HepG2 (cell line): ENCODE results near the gene USP25. TPM values are rescaled to one million over a fixed set of nuclear protein-coding genes. Genes with fewer than 3 reads are reported as not detected.
A peak's percentile ranks its signal among the peaks of the same experiment; 100 is the strongest.

Experiments used
- ATAC-seq: fragments of 200-7000 bp; cut with Tn5 transposase; 3 replicates; pipeline ENCODE4 v1.9.1; 2020; ENCODE audit warnings: mild to moderate bottlenecking, moderate library complexity
- BruUV-seq: library from RNA; stranded (reverse); fragments of 400-500 nt; replicated peaks from 2 replicates; lab custom pipeline; 2021; lab: Mats Ljungman, UMichigan
- CTCF ChIA-PET: fragments of 300-600 bp; formaldehyde crosslinking; extraction: SDS; loops from one replicate; lab custom pipeline; 2021; ENCODE audit warnings: low total read pairs, inconsistent platforms, low intra/inter-chr PET ratio; lab: Yijun Ruan, JAX
- POLR2A ChIA-PET: fragments of 350-600 bp; sonication (Branson Sonifier 250); formaldehyde crosslinking; loops from one replicate; lab custom pipeline; 2020; ENCODE audit warnings: antibody characterized with exemption, inconsistent platforms; lab: Yijun Ruan, JAX
- DNase-seq: peaks from one replicate; pipeline ENCODE4 v3.0.0-alpha.2; 2015; ENCODE audit warnings: low spot score
- FAIRE-seq: peaks from 3 replicates; lab custom pipeline; 2011; peaks lifted over from hg19 to GRCh38; lab: Jason Lieb, UNC
- H2AFZ ChIP-seq: one replicate; pipeline ENCODE4 v1.6.1; 2011; ENCODE audit warnings: low read length, inconsistent platforms
- H3K27ac ChIP-seq: fragments of 300-600 bp; 3 replicates; pipeline ENCODE4 v1.8.0; 2011; ENCODE audit warnings: mixed run types, mild to moderate bottlenecking, mixed read lengths, low read length, inconsistent platforms; ENCODE audit not compliant: insufficient read depth; ENCODE audit errors: extremely low read length
- H3K27me3 ChIP-seq, 2 experiments: fragments of 200-600 bp in 1 of 2; 2 replicates in 1 of 2; 3 replicates in 1 of 2; pipeline versions ENCODE4 v1.6.0 to v1.8.0; 2011; ENCODE audit warnings: low read length in 2 of 2, mild to moderate bottlenecking in 2 of 2, moderate library complexity in 2 of 2, inconsistent platforms in 1 of 2; ENCODE audit not compliant: insufficient read depth in 2 of 2, control insufficient read depth in 1 of 2
- H3K36me3 ChIP-seq, 2 experiments: fragments of 200-600 bp in 1 of 2; replicated peaks in 1 of 2; 2 replicates in 1 of 2; 3 replicates in 1 of 2; pipeline versions ENCODE4 v1.5.1 to v1.8.0; 2011; ENCODE audit warnings: low read length in 2 of 2, inconsistent platforms in 1 of 2; ENCODE audit not compliant: insufficient read depth in 2 of 2, control insufficient read depth in 1 of 2
- H3K4me1 ChIP-seq: 2 replicates; pipeline ENCODE4 v1.5.1; 2012; ENCODE audit warnings: low read length, inconsistent platforms; ENCODE audit not compliant: insufficient read depth
- H3K4me2 ChIP-seq: 2 replicates; pipeline ENCODE4 v1.6.0; 2011; ENCODE audit warnings: low read depth, low read length, inconsistent platforms
- H3K4me3 ChIP-seq, 3 experiments: fragments of 200-600 bp in 1 of 3; sonication (generic), shearing (Covaris generic) in 1 of 3; replicated peaks in 1 of 3; 2 replicates each; pipeline ENCODE4 v1.5.1; 2011 to 2016; ENCODE audit warnings: low read length in 3 of 3, inconsistent platforms in 2 of 3, low read depth in 2 of 3, mild to moderate bottlenecking in 2 of 3, control low read depth in 1 of 3, mixed read lengths in 1 of 3; ENCODE audit not compliant: insufficient read depth in 1 of 3
- H3K79me2 ChIP-seq: one replicate; pipeline ENCODE4 v1.6.1; 2011; ENCODE audit warnings: low read length, inconsistent platforms; ENCODE audit not compliant: insufficient read depth
- H3K9ac ChIP-seq: 2 replicates; pipeline ENCODE4 v1.6.0; 2011; ENCODE audit warnings: mild to moderate bottlenecking, low read depth, low read length, inconsistent platforms; ENCODE audit not compliant: insufficient read depth
- H3K9me3 ChIP-seq: 2 replicates; pipeline ENCODE4 v1.5.1; 2012; ENCODE audit warnings: mild to moderate bottlenecking, low read length
- H4K20me1 ChIP-seq: 2 replicates; pipeline ENCODE4 v1.6.0; 2011; ENCODE audit warnings: inconsistent platforms, mild to moderate bottlenecking, low read length, moderate library complexity; ENCODE audit not compliant: insufficient read depth
- ELF4 ChIP-seq: sonication (generic); formaldehyde crosslinking; IDR thresholded peaks from 2 replicates; pipeline ENCODE4 v1.5.0; 2020; ENCODE audit warnings: missing genetic modification reagents, mild to moderate bottlenecking, moderate library complexity, borderline replicate concordance
- FOSL1 ChIP-seq: sonication (generic); formaldehyde crosslinking; IDR thresholded peaks from 2 replicates; pipeline ENCODE4 v1.9.0; 2021; ENCODE audit warnings: missing genetic modification reagents, borderline replicate concordance
- HNRNPL ChIP-seq: fragments of 200-400 bp; formaldehyde crosslinking; IDR thresholded peaks from 2 replicates; pipeline ENCODE4 v1.6.1; 2017; ENCODE audit warnings: mild to moderate bottlenecking, low read depth, low read length
- NFRKB ChIP-seq: fragments of 450-650 bp; IDR thresholded peaks from 2 replicates; pipeline ENCODE4 v1.6.1; 2017
- PHF21A ChIP-seq: sonication (generic); formaldehyde crosslinking; IDR thresholded peaks from 2 replicates; pipeline ENCODE4 v1.5.0; 2020; ENCODE audit warnings: mild to moderate bottlenecking, missing genetic modification reagents
- PREB ChIP-seq: sonication (generic); formaldehyde crosslinking; IDR thresholded peaks from 2 replicates; pipeline ENCODE4 v1.4.0; 2020; ENCODE audit warnings: missing genetic modification reagents
- SIX4 ChIP-seq: sonication (generic); formaldehyde crosslinking; IDR thresholded peaks from 2 replicates; pipeline ENCODE4 v1.4.0; 2020; ENCODE audit warnings: missing genetic modification reagents
- SMYD3 ChIP-seq: sonication (generic); formaldehyde crosslinking; IDR thresholded peaks from 2 replicates; pipeline ENCODE4 v1.8.1; 2023; ENCODE audit warnings: mild to moderate bottlenecking, missing genetic modification reagents
- SOX5 ChIP-seq: IDR thresholded peaks from 2 replicates; pipeline ENCODE4 v1.6.1; 2016; ENCODE audit warnings: borderline replicate concordance
- TAF15 ChIP-seq: fragments of 200-400 bp; formaldehyde crosslinking; IDR thresholded peaks from one replicate; pipeline ENCODE4 v1.6.1; 2018; ENCODE audit warnings: mild to moderate bottlenecking, low read depth, low read length; ENCODE audit not compliant: poor library complexity, severe bottlenecking
- ZNF10 ChIP-seq: sonication (generic); formaldehyde crosslinking; IDR thresholded peaks from 2 replicates; pipeline ENCODE4 v1.4.0; 2020; ENCODE audit warnings: mild to moderate bottlenecking, low read depth, missing genetic modification reagents, borderline replicate concordance
- ZNF101 ChIP-seq: sonication (generic); formaldehyde crosslinking; IDR thresholded peaks from 2 replicates; pipeline ENCODE4 v1.4.0; 2020; ENCODE audit warnings: mild to moderate bottlenecking, low read depth, missing genetic modification reagents, borderline replicate concordance
- ZNF446 ChIP-seq: sonication (generic); formaldehyde crosslinking; IDR thresholded peaks from 2 replicates; pipeline ENCODE4 v1.5.0; 2020; ENCODE audit warnings: mild to moderate bottlenecking, missing genetic modification reagents
- ZNF746 ChIP-seq: sonication (generic); formaldehyde crosslinking; IDR thresholded peaks from 2 replicates; pipeline ENCODE4 v1.8.0; 2022; ENCODE audit warnings: mild to moderate bottlenecking, missing genetic modification reagents
- ZNF749 ChIP-seq: sonication (generic); formaldehyde crosslinking; IDR thresholded peaks from 2 replicates; pipeline ENCODE4 v1.8.0; 2022; ENCODE audit warnings: mild to moderate bottlenecking, missing genetic modification reagents, moderate library complexity, borderline replicate concordance
- ZNF891 ChIP-seq: sonication (generic); formaldehyde crosslinking; IDR thresholded peaks from 2 replicates; pipeline ENCODE4 v1.5.0; 2020; ENCODE audit warnings: mild to moderate bottlenecking, missing genetic modification reagents
- WGBS: methylation state at CpG from one replicate; pipeline ENCODE4 v1.1.6; 2017; ENCODE audit warnings: low lambda C conversion rate; 5-methylcytosine and 5-hydroxymethylcytosine counted together
- in situ Hi-C: cut with HindIII; loops from 2 replicates; pipeline ENCODE4 v1.10.0; 2017; ENCODE audit warnings: low pct_unique_long_range_greater_than_20kb; ENCODE audit not compliant: extremely low pct_ligation_motif_present
- intact Hi-C: fragments of 100-400 bp; cut with micrococcal nuclease; formaldehyde crosslinking; loops from one replicate; pipeline ENCODE4 v1.10.0; 2022; ENCODE audit not compliant: unreplicated experiment
- polyA plus RNA-seq, 8 experiments: library from polyadenylated mRNA; depleted of rRNA in 3 of 8; stranded (reverse) in 7 of 8; unstranded in 1 of 8; fragments of >200 nt; fragmentation: Illumina TruSeq in 4 of 8; extraction: Trizol in 4 of 8; gene quantifications; 2 replicates each; pipeline versions ENCODE4 v1.2.1 to v1.2.3, GENCODE V29; 2011 to 2016; ENCODE audit warnings: low read depth in 4 of 8, missing spikeins in 1 of 8, mixed read lengths in 1 of 8; ENCODE audit not compliant: insufficient read depth in 1 of 8
- total RNA-seq, 5 experiments: library from RNA; depleted of rRNA; stranded (reverse); fragments of >200 nt; fragmentation: Illumina TruSeq; extraction: Trizol; gene quantifications; 2 replicates each; pipeline ENCODE4 v1.2.3, GENCODE V29; 2016; ENCODE audit warnings: low read depth in 1 of 5
- TF ChIP-seq, protein P1 (sequence below): sonication (generic); formaldehyde crosslinking; IDR thresholded peaks from 2 replicates; pipeline ENCODE4 v1.9.0; 2021; ENCODE audit warnings: missing genetic modification reagents, borderline replicate concordance

USP25 gene
- total and polyA plus RNA-seq, 2 of the 13 experiments (the other 11 are each of a cell fraction or from before 2014, with no cell fraction given), result 12.4 to 26.3 TPM

DNA sequence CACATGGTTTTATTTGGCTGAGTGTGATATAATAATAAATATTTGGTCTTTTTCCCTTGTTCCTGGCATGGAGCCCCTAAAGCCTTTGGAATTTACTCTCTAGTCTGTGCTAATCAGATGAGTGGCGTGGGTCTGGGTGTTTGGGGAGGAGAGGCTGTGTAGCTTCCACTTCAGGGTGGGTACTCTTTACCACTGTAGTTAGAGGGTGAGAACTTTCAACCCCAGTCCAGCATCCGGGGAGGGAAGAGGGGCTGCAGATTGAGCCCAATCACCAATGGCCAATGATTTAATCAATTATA is 20.0 kb downstream of the USP25 start:
- Histone ChIP-seq H2AFZ (no peak overlapping the region), H3K9ac (no peak overlapping the region), H3K27me3 (no peaks in the 10 kb centered on the region), H4K20me1 (0 out of 2 replicates have a peak, but pooled peaks cover 6% of the 10 kb centered on the region), H3K9me3 (no peaks in the 10 kb centered on the region), H3K79me2 (peaks cover 87% of the 10 kb centered on the region), H3K4me1 (peaks cover 50% of the 10 kb centered on the region), H3K27ac (peak overlapping the region; percentile 42), H3K4me3 (no peak overlapping the region), H3K4me2 (no peak overlapping the region), H3K36me3 (no peaks in the 10 kb centered on the region)
- ChIA-PET CTCF (no interaction called here), POLR2A (no interaction called here)
- in situ Hi-C loops, result no loop called here
- 62% methylated on average over 2 of the region's 2 CpGs for WGBS
- no peak for DNase-seq
- no peak for TF ChIP-seq ZNF446
- no peak for TF ChIP-seq SMYD3 (CRISPR knock-in tag)
- TF ChIP-seq SOX5, result no peak
- no peak for TF ChIP-seq PREB (CRISPR knock-in tag)
- TF ChIP-seq, protein P1, sequence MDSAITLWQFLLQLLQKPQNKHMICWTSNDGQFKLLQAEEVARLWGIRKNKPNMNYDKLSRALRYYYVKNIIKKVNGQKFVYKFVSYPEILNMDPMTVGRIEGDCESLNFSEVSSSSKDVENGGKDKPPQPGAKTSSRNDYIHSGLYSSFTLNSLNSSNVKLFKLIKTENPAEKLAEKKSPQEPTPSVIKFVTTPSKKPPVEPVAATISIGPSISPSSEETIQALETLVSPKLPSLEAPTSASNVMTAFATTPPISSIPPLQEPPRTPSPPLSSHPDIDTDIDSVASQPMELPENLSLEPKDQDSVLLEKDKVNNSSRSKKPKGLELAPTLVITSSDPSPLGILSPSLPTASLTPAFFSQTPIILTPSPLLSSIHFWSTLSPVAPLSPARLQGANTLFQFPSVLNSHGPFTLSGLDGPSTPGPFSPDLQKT (CRISPR knock-in tag), result no peak
- TF ChIP-seq TAF15, result no peak
- TF ChIP-seq HNRNPL, result no peak
- no peak for FAIRE-seq
- intact Hi-C loops, result loop anchor here (2.0 kb wide), 1 partner anchor 17 kb away; no protein-coding TSS in a partner anchor
- ATAC-seq, result no peak
- BruUV-seq, result no TSS peak

DNA sequence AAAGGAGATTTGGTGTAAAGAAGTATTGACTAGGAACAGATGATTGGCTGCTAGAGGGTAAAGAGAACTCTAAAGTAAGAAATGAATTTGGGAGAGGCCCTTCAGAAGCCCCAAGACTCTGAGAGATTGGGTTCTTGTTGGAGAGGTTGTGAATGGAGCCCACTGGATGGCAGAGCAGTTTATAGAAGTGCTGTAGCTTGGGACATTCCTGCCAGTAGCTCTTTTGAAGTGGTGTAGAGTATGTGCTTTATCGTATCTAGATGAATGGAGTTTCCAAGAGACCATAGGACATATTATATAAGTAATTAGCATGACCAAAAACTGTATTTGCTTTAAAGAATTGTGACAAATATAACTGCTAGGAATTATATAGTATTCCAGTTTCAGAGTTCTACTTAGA is 21.3 kb downstream of the USP25 start:
- intact Hi-C loops, result no loop called here
- no peak for DNase-seq
- BruUV-seq, result no TSS peak
- 96% methylated on average over 1 of the region's 1 CpG for WGBS
- H3K9me3 ChIP-seq, result no peaks in the 10 kb centered on the region
- no peaks in the 10 kb centered on the region for H3K27me3 ChIP-seq
- TF ChIP-seq ZNF10 (no peak), ZNF749 (CRISPR knock-in tag) (no peak), ZNF101 (no peak), ELF4 (CRISPR knock-in tag) (no peak), NFRKB (no peak), ZNF891 (no peak), ZNF746 (CRISPR knock-in tag) (no peak), FOSL1 (CRISPR knock-in tag) (no peak), PHF21A (no peak), SIX4 (no peak)
- 0 out of 2 replicates have a peak, but pooled peaks cover 4% of the 10 kb centered on the region for H4K20me1 ChIP-seq
- no peaks in the 10 kb centered on the region for H3K36me3 ChIP-seq
- no peak overlapping the region for H3K9ac ChIP-seq
- CTCF ChIA-PET, result no interaction called here
- H3K4me2 ChIP-seq, result no peak overlapping the region
- no peak for FAIRE-seq
- in situ Hi-C loops, result no loop called here
- ATAC-seq, result no peak
- no peak overlapping the region for H3K4me3 ChIP-seq
- no peak overlapping the region for H2AFZ ChIP-seq
- H3K79me2 ChIP-seq, result peaks cover 89% of the 10 kb centered on the region
- POLR2A ChIA-PET, result no interaction called here
- no peak overlapping the region for H3K27ac ChIP-seq
- H3K4me1 ChIP-seq, result peaks cover 63% of the 10 kb centered on the region
